TTC549 (cell line): Measurements from ENCODE around the gene P2RY8.
"Not testable (repeated sequence)": the region's sequence is repeated elsewhere in the genome, so short reads cannot be mapped to it uniquely, and the experiment has no call there.

Experiments
- FAIRE-seq: peaks from 2 replicates; lab custom pipeline; 2012; peaks lifted over from hg19 to GRCh38; lab: Jason Lieb, UNC

Gene P2RY8

DNA sequence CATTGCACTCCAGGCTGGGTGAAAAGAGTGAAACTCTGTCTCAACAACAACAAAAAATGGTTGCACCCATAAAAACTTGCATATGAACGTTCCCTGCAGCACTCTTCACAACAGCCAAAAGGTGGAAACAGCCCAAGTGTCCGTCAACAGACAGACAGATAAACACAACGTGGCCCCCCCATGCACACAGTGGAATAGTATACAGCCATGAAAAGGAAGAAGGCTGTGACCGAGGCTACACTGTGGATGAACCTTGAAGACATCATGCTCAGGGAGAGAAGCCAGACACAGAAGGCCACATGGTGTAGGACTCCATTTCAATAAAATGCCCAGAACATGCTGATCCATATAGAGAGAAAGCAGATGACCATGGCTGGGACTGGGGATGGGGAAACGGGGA is 50.8 kb downstream of the P2RY8 start:
- FAIRE-seq = no peak

DNA sequence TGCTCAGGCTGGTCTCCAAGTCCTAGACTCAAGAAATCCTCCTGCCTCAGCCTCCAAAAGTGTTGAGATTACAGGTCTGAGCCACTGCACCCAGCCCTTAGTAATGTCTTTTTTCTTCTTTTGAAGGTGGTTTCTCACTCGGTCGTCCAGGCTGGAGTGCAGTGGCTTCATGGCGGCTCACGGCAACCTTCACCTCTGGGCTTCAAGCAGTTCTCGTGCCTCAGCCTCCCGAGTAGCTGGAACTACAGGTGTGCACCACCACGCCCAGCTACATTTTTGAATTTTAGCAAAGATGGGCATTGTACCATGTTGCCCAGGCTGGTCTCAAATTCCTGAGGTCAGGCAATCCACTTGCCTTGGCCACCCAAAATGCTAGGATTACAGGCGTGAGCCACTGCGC is 52.0 kb downstream of the P2RY8 start:
- FAIRE-seq = no peak

DNA sequence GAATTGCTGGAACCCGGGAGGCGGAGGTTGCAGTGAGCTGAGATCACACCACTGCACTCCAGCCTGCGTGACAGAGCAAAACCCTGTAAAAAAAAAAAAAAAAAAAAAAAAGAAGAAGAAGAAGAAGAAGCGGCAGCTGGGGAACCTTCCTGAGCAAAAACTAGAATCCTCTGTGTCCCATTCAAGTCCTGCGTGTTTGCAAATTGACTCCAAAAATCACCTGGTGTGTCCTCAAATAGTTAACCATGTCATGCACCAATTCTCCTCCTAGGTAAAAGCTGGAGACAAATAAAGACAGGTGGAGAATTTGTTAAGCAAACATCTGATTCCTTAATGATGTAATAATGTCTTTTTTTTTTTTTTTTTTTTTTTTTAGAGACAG is 52.4 kb downstream of the P2RY8 start:
- FAIRE-seq = no peak

DNA sequence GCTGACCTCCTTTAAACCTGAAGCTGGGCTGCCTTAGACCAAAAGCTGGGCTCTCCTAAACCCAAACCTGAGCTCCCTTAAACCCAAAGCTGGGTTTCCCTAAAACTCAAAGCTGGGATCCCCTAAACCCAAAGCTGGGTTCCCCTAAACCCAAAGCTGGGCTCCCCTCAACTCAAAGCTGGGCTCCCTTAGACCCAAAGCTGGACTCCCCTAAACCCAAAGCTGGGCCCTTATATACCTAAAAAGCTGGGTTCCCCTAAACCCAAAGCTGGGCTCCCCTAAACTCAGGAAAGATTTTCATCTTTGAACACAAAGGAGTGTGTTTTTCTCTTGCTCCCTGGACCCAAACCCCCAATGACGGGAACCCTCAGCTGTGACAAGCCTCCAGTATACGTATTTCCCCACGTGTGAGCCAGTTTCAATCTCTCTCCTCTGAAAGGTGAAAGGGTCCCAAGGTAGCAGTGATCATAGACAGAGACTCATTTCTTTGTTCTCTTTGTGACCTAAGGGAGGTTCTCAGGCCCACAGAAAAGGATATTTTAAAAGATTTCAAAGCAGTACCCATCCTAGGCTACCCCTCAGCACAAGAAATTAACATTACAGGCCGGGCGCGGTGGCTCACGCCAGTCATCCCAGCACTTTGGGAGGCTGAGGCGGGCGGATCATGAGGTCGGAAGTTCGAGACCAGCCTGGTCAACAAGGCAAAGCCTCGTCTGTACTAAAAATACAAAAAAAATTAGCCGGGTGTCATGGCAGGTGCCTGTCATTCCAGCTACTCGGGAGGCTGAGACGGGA is 52.9 kb downstream of the P2RY8 start:
- FAIRE-seq = no peak

DNA sequence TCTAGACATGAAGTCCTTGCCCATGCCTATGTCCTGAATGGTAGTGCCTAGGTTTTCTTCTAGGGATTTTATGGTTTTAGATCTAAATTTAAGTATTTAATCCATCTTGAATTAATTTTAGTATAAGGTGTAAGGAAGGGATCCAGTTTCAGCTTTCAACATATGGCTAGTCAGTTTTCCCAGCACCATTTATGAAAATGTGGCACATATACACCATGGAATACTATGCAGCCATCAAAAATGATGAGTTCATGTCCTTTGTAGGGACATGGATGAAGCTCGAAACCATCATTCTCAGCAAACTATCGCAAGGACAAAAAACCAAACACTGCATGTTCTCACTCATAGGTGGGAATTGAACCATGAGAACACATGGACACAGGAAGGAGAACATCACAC is 54.5 kb downstream of the P2RY8 start:
- not testable (repeated sequence) for FAIRE-seq

DNA sequence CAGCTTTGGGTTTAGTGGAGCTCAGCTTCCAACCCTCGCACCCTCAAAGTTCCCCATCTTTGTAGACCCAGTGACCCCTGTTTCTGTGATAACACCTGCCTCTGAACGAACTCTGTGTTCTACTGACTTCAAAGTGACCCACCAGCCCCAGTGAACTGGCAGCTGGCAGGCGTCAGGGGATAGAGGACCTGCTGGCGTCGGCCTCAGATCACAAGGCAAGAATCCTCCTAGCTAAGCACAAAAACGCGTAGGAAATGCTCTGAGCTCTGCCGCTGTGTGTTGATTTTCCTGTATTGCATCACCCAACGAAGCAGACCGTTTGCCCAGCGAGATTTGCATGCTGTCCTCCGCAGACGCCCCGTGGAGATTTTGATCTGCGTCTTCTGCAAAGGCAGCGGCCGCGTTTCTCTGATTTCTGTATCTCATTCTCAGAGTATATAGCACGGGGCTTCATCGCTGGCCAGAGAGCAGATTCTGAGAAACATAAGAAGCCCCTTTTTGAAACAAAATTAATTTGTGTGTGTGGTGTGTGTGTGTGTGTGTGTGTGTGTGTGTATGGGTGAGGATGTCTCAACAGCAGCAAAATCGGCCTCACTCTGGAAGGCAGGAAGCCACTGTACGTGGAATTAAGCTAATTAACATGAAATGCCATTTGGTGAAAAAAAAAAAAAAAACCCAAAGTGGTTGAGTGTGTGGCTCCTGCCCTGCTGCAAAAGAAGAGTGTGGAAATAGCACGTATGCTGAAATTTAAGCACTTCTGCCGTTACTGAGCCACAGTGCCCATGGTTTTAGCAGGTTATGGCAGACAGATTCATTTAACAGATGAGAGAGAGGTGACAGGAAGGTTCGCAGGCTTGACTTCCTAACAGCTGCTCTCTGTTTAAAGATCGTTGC is 55.1 kb downstream of the P2RY8 start:
- no peak for FAIRE-seq

DNA sequence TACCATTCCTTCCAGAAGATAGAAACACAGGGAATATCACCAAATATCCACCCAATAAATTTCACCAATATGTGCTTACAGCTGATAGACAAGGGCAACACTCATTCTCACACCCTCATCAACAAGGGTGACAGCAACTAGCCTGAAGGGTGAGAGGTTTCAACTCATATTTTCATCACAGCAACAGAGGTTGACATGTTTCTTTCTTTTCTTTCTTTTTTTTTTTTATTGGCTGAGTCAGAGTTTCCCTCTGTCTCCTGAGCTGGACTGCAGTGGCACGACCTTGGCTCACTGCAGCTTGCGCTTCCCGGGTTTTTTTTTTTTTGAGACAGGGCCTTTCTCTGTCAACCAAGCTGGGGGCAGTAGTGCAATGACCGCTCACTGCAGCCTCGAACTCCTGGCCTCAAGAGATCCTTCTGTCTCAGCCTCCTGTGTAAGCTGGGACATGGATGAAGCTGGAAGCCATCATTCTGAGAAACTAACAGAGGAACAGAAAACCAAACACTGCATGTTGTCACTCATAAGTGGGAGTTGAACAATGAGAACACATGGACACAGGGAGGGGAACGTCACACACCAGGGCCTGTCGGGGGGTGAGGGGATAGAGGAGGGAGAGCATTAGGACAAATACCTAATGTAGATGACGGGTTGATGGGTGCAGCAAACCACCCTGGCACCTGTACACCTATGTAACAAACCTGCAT is 56.8 kb downstream of the P2RY8 start:
- FAIRE-seq = no peak

DNA sequence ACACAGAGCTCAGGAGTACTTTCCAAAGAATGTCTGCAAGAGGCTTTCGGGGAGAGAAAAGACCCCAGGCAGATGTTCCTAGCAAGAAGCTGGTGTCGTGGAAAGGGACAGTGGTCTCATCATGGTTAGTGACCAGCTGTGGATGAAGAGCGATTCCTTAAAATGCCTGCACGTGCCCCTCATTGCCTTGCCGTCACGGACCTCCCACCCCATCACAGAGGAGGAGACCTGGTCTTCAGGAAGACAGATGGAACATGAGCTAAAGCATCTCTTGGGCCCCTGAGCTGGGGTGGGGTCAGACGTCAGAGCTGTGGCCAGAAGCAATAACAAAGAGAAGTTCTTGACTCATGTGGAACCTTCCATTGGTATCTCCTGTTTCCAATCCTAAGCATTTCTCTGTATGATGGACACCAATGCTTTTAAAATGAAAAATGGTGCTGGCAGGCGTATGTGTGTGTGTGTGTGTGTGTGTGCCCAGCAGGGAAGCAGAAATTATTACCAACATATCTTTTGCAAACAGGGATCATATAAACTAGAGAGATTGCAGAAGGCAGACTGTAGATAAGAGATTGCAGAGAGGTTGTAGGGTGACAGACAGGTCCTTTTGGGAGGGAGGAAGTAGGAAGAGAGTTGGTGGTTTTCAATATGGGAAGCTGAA is 59.1 kb downstream of the P2RY8 start:
- no peak for FAIRE-seq

DNA sequence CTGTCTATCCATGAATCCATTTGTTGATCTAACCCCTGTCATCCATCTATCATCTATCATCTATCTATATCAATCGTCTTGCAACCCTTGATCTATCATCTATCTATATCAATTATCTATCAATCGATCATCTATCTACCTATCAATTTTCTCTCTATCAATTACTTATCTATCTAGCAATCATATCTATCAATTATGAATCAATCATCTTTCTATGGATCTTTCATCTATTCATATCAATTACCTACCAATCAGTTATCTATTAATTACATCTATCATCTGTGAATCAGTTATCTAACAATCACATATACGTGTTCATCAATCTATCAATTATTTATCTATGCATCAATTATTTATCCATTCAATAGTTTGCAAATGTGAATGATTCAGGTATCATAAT is 59.8 kb downstream of the P2RY8 start:
- no peak for FAIRE-seq

DNA sequence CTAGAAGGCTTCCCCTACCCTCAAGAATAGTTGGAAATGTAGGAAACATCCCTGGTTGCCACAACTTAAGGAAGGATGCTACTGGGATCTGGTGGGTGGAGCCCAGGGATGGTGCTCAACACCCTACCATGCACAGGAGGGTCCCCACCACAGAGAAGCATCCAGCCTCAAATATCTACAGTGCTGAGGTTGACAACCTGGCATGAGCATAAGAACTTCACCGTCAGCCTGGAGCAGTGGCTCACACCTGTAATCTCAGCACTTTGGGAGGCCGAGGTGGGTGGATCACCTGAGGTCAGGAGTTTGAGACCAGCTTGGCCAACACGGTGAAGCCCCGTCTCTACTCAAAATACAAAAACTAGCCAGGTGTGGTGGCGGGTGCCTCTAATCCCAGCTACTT is 60.3 kb downstream of the P2RY8 start:
- FAIRE-seq = no peak

DNA sequence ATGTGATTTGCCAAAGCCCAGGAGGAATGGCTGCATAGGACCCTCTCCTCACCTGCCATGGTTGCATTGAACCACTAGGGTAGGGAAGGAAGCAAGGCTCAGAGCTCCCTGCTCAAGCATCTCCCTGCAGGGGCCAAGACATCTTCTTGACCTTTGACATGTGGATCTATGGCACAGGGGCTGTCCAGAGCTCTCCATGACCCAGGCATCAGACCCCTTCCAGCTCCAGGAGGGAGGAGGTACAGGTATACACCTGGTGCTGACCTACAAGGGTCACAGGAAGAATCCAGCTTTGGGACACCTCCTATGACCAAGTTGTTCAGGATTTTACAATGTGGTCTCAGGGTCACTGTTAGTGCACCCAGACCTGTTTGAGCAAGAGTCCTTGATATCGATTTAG is 61.1 kb downstream of the P2RY8 start:
- no peak for FAIRE-seq

DNA sequence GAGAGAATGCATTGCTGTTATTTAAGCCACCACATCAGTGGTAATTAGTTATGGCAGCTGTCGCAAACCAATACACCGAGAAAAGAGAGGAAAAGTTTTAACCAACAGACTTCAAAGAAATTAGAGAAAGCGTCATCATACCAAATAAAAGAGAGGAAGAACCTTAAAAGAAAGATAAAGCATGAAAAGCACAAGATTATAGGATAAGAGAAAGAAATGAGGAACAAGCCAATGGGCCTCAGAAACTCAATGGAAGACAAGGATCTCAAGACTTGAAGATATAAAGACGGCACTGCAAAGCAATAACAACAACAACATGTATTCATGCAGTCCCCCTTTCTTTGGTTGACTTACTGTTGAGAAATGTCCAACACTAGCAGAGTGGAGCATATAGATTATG is 61.5 kb downstream of the P2RY8 start:
- no peak for FAIRE-seq

DNA sequence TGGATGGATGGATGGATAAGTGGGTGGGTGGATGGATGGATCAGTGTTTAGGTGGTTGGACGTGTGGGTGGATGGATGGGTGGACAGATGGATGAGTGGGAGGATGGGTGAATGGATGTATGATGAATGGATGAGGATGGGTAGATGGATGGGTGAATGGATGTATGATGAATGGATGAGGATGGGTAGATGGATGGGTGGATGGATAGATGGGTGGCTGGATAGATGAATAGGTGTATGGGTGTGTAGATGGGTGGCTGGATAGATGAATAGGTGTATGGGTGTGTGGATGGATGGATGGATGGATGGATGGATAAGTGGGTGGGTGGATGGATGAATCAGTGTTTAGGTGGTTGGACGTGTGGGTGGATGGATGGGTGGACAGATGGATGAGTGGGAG is 62.4 kb downstream of the P2RY8 start:
- FAIRE-seq = not testable (repeated sequence)

DNA sequence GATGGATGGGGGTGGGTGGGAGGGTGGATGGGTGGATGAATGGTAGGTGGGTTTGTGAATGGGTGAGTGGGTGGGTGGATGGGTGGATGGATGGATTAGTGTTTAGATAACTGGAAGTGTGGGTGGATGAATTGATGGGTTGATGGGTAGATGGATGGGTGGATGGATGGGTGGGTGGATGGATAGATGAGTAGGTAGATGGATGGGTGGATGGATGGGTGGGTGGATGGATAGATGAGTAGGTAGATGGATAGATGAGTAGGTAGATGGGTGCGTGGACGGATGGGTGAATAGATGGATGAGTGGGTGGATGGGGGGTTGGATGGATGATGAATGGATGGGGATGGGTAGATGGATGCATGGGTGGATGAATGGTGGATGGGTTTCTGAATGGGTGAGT is 64.0 kb downstream of the P2RY8 start:
- FAIRE-seq = no peak

DNA sequence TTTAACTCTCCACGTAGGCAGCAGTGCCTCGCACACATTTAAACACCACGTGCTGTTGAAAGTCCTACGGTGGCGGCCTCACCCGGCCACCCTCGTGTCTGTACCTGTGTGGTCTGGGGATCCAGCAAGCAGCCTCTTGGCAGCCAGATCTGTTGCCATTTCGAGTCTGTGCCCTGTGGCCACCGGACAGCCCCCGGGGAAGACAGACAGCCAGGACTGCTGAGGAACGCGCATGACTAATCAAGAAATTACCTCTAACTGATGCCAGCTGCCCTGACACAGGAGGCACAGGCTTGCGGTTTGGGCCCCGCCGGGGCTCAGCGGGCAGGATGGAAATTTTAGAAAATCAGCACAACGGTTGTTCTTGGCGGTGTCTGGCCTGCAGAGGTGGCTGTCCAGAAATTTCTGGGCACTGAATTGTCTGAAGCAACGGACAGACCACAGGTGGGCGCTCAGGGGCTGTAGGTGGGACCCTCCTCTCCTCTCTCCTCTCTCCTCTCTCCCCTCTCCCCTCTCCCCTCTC is 68.7 kb downstream of the P2RY8 start:
- FAIRE-seq = no peak

DNA sequence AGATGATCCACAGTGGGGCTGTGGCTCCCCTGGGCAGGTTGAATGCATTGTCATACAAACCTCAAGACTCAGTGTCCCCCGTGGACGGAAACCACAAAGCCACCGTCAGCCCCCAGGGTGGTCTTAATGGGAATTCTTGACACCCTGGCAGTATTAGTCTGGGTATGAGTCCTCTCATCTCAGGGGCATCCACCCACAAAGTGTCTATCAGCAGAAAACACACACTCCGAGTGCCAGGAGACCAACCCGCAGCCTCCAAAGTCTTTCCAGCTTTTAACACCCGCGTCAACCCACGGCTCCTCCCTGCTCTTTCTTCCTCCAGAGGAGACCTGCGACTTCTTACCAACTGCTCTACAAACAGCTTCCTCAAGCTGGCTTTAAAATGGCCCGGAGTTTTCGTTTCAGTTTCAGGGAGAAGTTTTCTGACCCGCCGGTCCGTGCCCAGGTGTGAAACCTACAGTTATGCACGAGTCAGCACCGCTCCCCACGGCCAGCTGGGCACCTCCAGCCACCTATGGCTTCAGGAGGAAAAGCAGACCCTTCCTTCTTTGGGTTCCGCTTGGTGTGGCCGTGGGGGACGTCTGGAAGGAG is 69.9 kb downstream of the P2RY8 start:
- FAIRE-seq = no peak

DNA sequence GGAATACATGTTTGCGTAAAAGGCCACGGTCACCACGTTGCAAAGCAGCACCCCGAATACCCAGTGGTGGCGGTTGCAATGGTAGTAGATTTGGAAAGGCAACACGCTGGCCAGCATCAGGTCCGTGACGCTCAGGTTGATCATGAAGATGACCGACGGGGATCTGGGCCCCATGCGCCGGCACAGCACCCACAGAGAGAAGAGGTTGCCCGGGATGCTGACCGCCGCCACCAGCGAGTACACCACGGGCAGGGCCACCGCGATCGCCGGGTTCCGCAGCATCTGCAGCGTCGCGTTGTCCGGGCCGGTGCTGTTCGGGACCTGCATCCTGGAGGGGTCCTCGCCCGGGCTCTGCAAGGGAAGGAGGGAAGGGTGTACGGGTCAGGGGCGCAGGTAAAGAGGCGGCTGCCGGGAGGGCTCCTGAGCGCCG is 70.7 kb downstream of the P2RY8 start:
- no peak for FAIRE-seq

DNA sequence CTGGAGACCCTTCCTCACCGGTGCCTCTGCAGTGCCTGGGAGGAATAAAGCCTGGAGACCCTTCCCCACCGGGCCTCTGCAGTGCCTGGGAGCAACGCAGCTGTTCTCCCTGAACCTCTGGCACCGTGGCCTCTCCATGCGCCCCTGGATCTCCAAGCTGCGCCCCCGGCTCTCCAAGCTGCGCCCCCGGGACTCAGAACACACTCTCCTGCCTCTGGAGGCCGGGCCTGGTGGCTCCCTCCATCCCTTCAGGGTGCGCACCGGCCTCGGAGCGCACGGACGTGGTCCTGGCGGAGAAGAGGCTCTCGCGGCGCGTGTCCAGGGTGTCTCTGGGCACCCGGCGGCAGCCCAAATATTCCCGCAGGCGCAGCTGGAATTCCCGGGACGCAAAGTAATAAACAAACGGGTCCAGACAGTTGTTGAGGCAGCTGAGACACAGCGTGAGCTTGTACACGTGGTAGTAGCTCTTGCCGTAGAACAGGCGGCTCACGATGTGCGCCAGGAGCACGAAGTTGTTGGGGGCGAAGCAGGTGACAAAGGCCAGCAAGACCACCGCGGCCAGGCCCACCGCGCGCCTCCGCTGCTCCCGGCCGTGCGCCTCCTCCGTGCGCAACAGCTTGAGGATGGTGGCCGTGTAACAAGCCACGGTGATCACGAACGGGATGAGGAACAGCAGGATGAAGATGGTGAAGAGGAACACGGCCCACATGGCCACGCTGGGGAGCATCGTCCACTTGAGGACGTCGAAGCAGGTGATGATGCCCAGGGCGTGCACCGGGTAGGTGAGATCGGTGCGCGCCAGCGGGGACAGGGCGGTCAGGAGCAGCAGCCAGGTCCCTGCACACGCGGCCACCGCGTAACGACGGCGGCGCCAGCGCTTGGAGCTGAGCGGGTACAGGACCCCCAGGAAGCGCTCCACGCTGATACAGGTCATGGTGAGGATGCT is 71.4 kb downstream of the P2RY8 start:
- no peak for FAIRE-seq

DNA sequence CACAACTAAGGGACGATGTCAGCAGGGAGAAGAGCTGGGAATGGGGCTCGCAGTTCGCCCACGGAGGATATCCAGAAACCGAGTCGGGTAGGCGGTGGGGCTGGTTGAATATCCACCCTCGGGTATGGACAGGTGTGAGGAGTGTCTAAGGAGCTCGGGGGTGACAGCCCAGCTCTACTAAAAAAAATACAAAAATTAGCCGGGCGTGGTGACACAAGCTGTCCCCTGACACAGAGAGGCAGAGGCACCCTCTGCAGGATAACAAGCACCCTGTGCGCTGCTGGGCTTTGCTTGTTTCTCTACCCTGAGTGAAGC is 72.1 kb downstream of the P2RY8 start:
- FAIRE-seq = no peak

DNA sequence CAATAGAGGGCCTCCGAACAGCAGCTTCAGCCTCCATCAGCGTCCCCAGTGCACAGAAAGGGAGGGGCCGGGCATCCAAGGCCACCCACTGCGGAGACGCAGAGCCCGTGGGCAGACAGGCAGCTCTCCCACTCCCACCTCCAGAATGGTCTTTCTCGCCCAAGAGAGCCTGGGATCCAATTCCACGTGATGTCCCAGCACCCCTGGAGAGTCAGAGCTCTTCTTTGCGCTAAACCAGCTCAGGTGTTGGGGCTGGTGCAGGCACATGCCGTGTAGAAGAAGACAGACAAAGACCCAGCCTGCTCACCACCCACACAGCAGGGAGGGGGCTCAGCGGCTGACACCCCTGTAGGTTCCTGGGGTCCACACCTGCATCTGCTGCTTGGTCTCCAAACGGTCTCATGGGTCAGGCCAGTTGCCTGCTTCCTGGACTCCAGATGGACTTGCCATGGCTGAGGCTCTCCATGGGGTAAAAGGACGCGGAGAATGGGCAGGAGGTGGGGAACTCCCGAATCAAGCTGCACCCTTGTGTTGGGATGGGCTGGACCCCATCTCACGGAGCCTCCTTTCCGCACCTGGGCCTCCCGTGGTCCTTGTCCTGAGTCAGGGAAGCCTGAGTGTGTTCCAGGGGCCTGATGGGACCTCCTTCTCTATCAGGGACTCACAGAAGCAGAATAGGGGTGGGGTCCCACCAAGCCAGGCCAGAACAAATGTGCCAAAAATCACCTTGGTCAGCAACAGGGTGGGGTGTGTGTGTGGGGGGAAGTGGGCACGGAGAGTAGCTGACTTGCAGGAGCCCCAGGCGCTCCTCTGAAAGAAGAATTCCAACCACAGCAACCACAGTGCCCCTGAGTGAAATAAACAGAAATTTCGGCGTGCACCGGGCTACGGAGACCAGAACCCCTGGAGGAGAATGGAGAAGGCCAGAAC is 72.7 kb downstream of the P2RY8 start:
- FAIRE-seq = no peak
